SK-N-SH (cell line): ENCODE measurements around the gene CTF1. TPM values are rescaled to one million over a fixed set of nuclear protein-coding genes. Genes with fewer than 3 reads are reported as not detected.

Experiments used
- CTCF ChIA-PET: fragments of 300-600, 350-600 bp; formaldehyde crosslinking; extraction: SDS; loops from one replicate; lab custom pipeline; 2021; lab: Yijun Ruan, JAX
- POLR2A ChIA-PET: fragments of 350-600 bp; sonication (Branson Sonifier 250); formaldehyde crosslinking; extraction: SDS; loops from one replicate; lab custom pipeline; 2020; ENCODE audit warnings: antibody characterized with exemption, inconsistent platforms; lab: Yijun Ruan, JAX
- DNase-seq: peaks from one replicate; pipeline ENCODE4 v3.0.0; 2012
- H2AFZ ChIP-seq: fragments of 200-600 bp; sonication (generic); 2 replicates; pipeline ENCODE4 v1.8.1; 2016; ENCODE audit warnings: antibody characterized with exemption, mild to moderate bottlenecking, low read depth
- H3F3A ChIP-seq: fragments of 200-600 bp; sonication (generic); replicated peaks from 2 replicates; pipeline ENCODE3; 2016; ENCODE audit warnings: antibody characterized with exemption, mild to moderate bottlenecking; ENCODE audit not compliant: insufficient read depth
- H3K27ac ChIP-seq, 2 experiments: fragments of 200-500 bp in 1 of 2; fragments of 200-600 bp in 1 of 2; sonication (Bioruptor generic) in 1 of 2; sonication (generic), shearing (Covaris generic) in 1 of 2; 2 replicates each; pipeline versions ENCODE4 v1.5.1 to v1.6.1; 2014 to 2016; ENCODE audit warnings: low read depth in 2 of 2, inconsistent platforms in 1 of 2, low read length in 1 of 2, mild to moderate bottlenecking in 1 of 2, mixed read lengths in 1 of 2
- H3K27me3 ChIP-seq: fragments of 200-600 bp; sonication (generic), shearing (Covaris generic); 2 replicates; pipeline ENCODE4 v1.6.1; 2016; ENCODE audit warnings: mixed run types; ENCODE audit not compliant: insufficient read depth
- H3K36me3 ChIP-seq, 2 experiments: fragments of 200-500 bp in 1 of 2; fragments of 200-600 bp in 1 of 2; sonication (Bioruptor generic) in 1 of 2; sonication (generic) in 1 of 2; replicated peaks in 1 of 2; 2 replicates each; pipeline versions ENCODE3 to v1.5.1; 2014 to 2016; ENCODE audit warnings: low read length in 1 of 2, mild to moderate bottlenecking in 1 of 2; ENCODE audit not compliant: insufficient read depth in 2 of 2, control insufficient read depth in 1 of 2
- H3K4me1 ChIP-seq, 2 experiments: fragments of 200-500 bp in 1 of 2; fragments of 200-600 bp in 1 of 2; sonication (Bioruptor generic) in 1 of 2; sonication (generic), shearing (Covaris generic) in 1 of 2; 2 replicates each; pipeline versions ENCODE4 v1.5.1 to v1.6.1; 2014 to 2016; ENCODE audit warnings: low read depth in 1 of 2, low read length in 1 of 2, mixed run types in 1 of 2; ENCODE audit not compliant: insufficient read depth in 2 of 2, control insufficient read depth in 1 of 2
- H3K4me2 ChIP-seq: fragments of 200-600 bp; sonication (generic), shearing (Covaris generic); 2 replicates; pipeline ENCODE4 v1.6.1; 2017; ENCODE audit warnings: mixed run types
- H3K4me3 ChIP-seq, 2 experiments: fragments of 200-500 bp in 1 of 2; fragments of 200-600 bp in 1 of 2; sonication (Bioruptor generic) in 1 of 2; sonication (generic), shearing (Covaris generic) in 1 of 2; 2 replicates each; pipeline versions ENCODE4 v1.5.1 to v1.8.1; 2014 to 2016; ENCODE audit warnings: low read depth in 2 of 2, inconsistent platforms in 1 of 2, low read length in 1 of 2, mild to moderate bottlenecking in 1 of 2, mixed read lengths in 1 of 2, moderate library complexity in 1 of 2
- H3K79me2 ChIP-seq: fragments of 200-600 bp; sonication (generic); 2 replicates; pipeline ENCODE4 v1.8.1; 2017; ENCODE audit warnings: mild to moderate bottlenecking; ENCODE audit not compliant: insufficient read depth
- H3K9ac ChIP-seq: fragments of 200-600 bp; sonication (generic); 2 replicates; pipeline ENCODE4 v1.6.1; 2017; ENCODE audit warnings: mixed run types
- H3K9me2 ChIP-seq: fragments of 200-600 bp; sonication (generic); 2 replicates; pipeline ENCODE4 v1.6.1; 2017; ENCODE audit warnings: mixed run types
- H3K9me3 ChIP-seq: fragments of 200-600 bp; sonication (generic); 2 replicates; pipeline ENCODE4 v1.6.1; 2017; ENCODE audit warnings: mixed run types, mild to moderate bottlenecking, moderate library complexity
- H4K20me1 ChIP-seq: fragments of 200-600 bp; sonication (generic); 2 replicates; pipeline ENCODE4 v1.6.1; 2017; ENCODE audit warnings: mild to moderate bottlenecking, mixed run types; ENCODE audit not compliant: insufficient read depth
- ELF1 ChIP-seq: IDR thresholded peaks from 2 replicates; pipeline ENCODE4 v1.4.0; 2012
- FOSL2 ChIP-seq: IDR thresholded peaks from 2 replicates; pipeline ENCODE4 v1.4.0; 2012; ENCODE audit warnings: low read depth, mild to moderate bottlenecking, moderate library complexity, borderline replicate concordance
- GATA2 ChIP-seq: sonication (generic); formaldehyde crosslinking; IDR thresholded peaks from 2 replicates; pipeline ENCODE4 v1.5.0; 2020; ENCODE audit warnings: mild to moderate bottlenecking, missing genetic modification reagents
- MAX ChIP-seq: IDR thresholded peaks from 2 replicates; pipeline ENCODE4 v1.4.0; 2012; ENCODE audit warnings: low read depth
- NFIC ChIP-seq: IDR thresholded peaks from 2 replicates; pipeline ENCODE4 v1.4.0; 2012; ENCODE audit warnings: borderline replicate concordance
- PBX3 ChIP-seq: IDR thresholded peaks from 2 replicates; pipeline ENCODE4; 2012
- POLR2AphosphoS5 ChIP-seq: IDR thresholded peaks from 2 replicates; pipeline ENCODE4 v1.6.1; 2012; ENCODE audit warnings: low read depth, low read length
- RAD21 ChIP-seq: IDR thresholded peaks from 2 replicates; pipeline ENCODE4 v1.6.1; 2012; ENCODE audit warnings: mild to moderate bottlenecking, low read length
- RCOR1 ChIP-seq: fragments of 150-350 bp; IDR thresholded peaks from 2 replicates; pipeline ENCODE4 v1.6.1; 2017; ENCODE audit warnings: antibody characterized with exemption, low read length
- RFX5 ChIP-seq: IDR thresholded peaks from 2 replicates; pipeline ENCODE4 v1.6.1; 2012; ENCODE audit warnings: mild to moderate bottlenecking, improper control_type of control experiment, low read length
- RXRA ChIP-seq: IDR thresholded peaks from 2 replicates; pipeline ENCODE4 v1.4.0; 2012; ENCODE audit warnings: low read depth, mild to moderate bottlenecking, borderline replicate concordance
- YY1 ChIP-seq: IDR thresholded peaks from 2 replicates; pipeline ENCODE4 v1.4.0; 2012; ENCODE audit warnings: low read depth, mild to moderate bottlenecking
- WGBS: methylation state at CpG from one replicate; pipeline ENCODE4 v1.1.6; 2017; ENCODE audit warnings: low lambda C conversion rate; 5-methylcytosine and 5-hydroxymethylcytosine counted together
- polyA plus RNA-seq, 3 experiments: library from polyadenylated mRNA; depleted of rRNA; stranded (reverse); fragments of >200 nt; gene quantifications; 2 replicates each; pipeline ENCODE4 v1.2.3, GENCODE V29; 2012
- TF ChIP-seq, protein P1 (sequence below): IDR thresholded peaks from 2 replicates; pipeline ENCODE4 v1.4.0; 2012; ENCODE audit warnings: low read depth, borderline replicate concordance
- TF ChIP-seq, protein P2 (sequence below): IDR thresholded peaks from 2 replicates; pipeline ENCODE4 v1.4.0; 2012; ENCODE audit warnings: low read depth, borderline replicate concordance

The CTF1 gene
- polyA plus RNA-seq, 1 of the 3 experiments (the other 2 are of a cell fraction) = 45.7 TPM

DNA sequence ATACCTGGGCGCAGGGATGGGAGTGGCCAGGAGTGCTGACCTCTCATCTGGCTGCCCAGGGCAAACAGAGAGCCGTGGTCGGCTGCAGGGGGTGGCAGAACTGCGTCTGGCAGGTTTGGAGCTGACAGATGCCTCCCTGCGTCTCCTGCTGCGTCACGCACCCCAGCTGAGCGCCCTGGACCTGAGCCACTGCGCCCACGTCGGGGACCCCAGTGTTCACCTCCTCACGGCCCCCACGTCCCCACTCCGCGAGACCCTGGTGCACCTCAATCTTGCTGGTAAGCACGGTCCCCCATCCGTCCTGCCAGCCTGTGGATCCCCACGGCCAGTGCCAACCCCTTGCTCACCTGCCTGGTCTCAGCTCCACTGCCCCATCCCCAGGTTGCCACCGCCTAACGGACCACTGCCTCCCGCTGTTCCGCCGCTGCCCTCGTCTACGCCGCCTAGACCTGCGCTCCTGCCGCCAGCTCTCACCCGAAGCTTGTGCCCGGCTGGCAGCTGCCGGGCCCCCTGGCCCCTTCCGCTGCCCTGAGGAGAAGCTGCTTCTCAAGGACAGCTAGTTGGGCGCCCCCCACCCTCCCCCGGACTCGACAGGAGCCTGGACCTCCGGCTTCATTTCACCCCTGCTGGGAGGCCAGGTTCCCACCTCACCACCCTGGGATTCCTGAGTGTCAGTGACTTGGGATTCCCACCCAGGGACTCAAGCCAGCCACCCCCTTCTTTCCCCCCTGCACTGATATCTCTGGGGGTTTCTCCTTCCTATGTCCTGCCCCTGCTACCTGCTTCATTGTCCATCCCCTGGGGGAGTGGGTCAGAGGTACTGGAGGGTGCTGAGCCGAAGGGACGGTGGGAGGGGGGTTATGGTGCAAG is 50.5 kb downstream of the CTF1 start:
- H3K4me3 ChIP-seq = no peak overlapping the region
- POLR2A ChIA-PET = interaction anchor here (1.1 kb wide), 1 partner anchor 10 kb away, joined by 3 read pairs; the partner anchor contains the start of gene SETD1A

More for the DNA sequence above, 50.5 kb downstream of the CTF1 start:
- no peak overlapping the region for H3K4me2 ChIP-seq
- CTCF ChIA-PET = interaction anchor here (1.0 to 1.4 kb wide), 2 partner anchors 102 to 132 kb away, joined by 4 read pairs; no protein-coding TSS in a partner anchor
- no peak overlapping the region for H3K27ac ChIP-seq
- peaks cover 0 to 22% of the 10 kb centered on the region in 2 experiments; a peak in 1 of 4 replicates for H3K4me1 ChIP-seq
- peaks cover 31% of the 10 kb centered on the region for H3F3A ChIP-seq
- 93% methylated on average over 34 of the region's 38 CpGs for WGBS
- TF ChIP-seq RCOR1 (no peak), ELF1 (no peak), RFX5 (no peak), GATA2 (no peak), NFIC (no peak), MAX (no peak), PBX3 (no peak), POLR2AphosphoS5 (no peak), FOSL2 (no peak), YY1 (no peak), RXRA (no peak), RAD21 (no peak)
- TF ChIP-seq, protein P1, sequence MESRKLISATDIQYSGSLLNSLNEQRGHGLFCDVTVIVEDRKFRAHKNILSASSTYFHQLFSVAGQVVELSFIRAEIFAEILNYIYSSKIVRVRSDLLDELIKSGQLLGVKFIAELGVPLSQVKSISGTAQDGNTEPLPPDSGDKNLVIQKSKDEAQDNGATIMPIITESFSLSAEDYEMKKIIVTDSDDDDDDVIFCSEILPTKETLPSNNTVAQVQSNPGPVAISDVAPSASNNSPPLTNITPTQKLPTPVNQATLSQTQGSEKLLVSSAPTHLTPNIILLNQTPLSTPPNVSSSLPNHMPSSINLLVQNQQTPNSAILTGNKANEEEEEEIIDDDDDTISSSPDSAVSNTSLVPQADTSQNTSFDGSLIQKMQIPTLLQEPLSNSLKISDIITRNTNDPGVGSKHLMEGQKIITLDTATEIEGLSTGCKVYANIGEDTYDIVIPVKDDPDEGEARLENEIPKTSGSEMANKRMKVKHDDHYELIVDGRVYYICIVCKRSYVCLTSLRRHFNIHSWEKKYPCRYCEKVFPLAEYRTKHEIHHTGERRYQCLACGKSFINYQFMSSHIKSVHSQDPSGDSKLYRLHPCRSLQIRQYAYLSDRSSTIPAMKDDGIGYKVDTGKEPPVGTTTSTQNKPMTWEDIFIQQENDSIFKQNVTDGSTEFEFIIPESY = no peak
- TF ChIP-seq, protein P2, sequence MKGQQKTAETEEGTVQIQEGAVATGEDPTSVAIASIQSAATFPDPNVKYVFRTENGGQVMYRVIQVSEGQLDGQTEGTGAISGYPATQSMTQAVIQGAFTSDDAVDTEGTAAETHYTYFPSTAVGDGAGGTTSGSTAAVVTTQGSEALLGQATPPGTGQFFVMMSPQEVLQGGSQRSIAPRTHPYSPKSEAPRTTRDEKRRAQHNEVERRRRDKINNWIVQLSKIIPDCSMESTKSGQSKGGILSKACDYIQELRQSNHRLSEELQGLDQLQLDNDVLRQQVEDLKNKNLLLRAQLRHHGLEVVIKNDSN = no peak
- H2AFZ ChIP-seq = no peak overlapping the region
- DNase-seq = no peak
- H3K9me2 ChIP-seq = no peaks in the 10 kb centered on the region
- H3K79me2 ChIP-seq = peaks cover 16% of the 10 kb centered on the region; the same call in 1 of the 2 replicates
- no peak overlapping the region for H3K9ac ChIP-seq
- H3K9me3 ChIP-seq = no peaks in the 10 kb centered on the region
- peaks cover 15 to 32% of the 10 kb centered on the region in 2 experiments for H3K36me3 ChIP-seq
- no peaks in the 10 kb centered on the region for H3K27me3 ChIP-seq
- H4K20me1 ChIP-seq = 0 out of 2 replicates have a peak, but pooled peaks cover 4% of the 10 kb centered on the region
